ENCODE results near the gene DPH7.

- no peak for TF ChIP-seq CTCF (IDR thresholded peaks at IDR 0.05; ENCODE audit: poor library complexity, severe bottlenecking)
- TF ChIP-seq POLR2AphosphoS5 (IDR thresholded peaks at IDR 0.05) = no peak
Measured at GRCh38 chr9:137583957-137584356, 5.2 kb upstream of the DPH7 start.

All from neural cell (in vitro differentiated cells).